Panc1 (cell line): ENCODE measurements around the gene GHRHR. TPM values are rescaled to one million over a fixed set of nuclear protein-coding genes. Genes with fewer than 3 reads are reported as not detected.

Experiments
- ATAC-seq: fragments of 200-7000 bp; cut with Tn5 transposase; 2 replicates; pipeline ENCODE4 v1.9.1; 2020; ENCODE audit warnings: mild to moderate bottlenecking, moderate library complexity
- BruUV-seq: library from RNA; stranded (reverse); fragments of 400-500 nt; replicated peaks from 2 replicates; lab custom pipeline; 2021; lab: Mats Ljungman, UMichigan
- CTCF ChIA-PET: fragments of 300-600 bp; sonication (Branson Sonifier 250); formaldehyde crosslinking; loops from one replicate; lab custom pipeline; 2022; ENCODE audit warnings: antibody characterized with exemption; lab: Charles Lee
- POLR2A ChIA-PET: fragments of 300-600 bp; sonication (Branson Sonifier 250); formaldehyde crosslinking; loops from one replicate; lab custom pipeline; 2022; ENCODE audit warnings: antibody characterized with exemption; lab: Charles Lee
- DNase-seq: peaks from one replicate; pipeline ENCODE4 v3.0.0-alpha.2; 2010; ENCODE audit warnings: low read depth, low spot score
- H3K27ac ChIP-seq: 2 replicates; pipeline ENCODE4 v1.5.1; 2011; ENCODE audit warnings: mild to moderate bottlenecking, low read length, inconsistent platforms
- H3K27me3 ChIP-seq: fragments of 200-500 bp; sonication (Bioruptor generic); 2 replicates; pipeline ENCODE4 v1.6.0; 2014; ENCODE audit warnings: low read length, inconsistent platforms; ENCODE audit not compliant: control insufficient read depth, insufficient read depth
- H3K36me3 ChIP-seq: fragments of 200-500 bp; sonication (Bioruptor generic); 2 replicates; pipeline ENCODE4 v1.5.1; 2014; ENCODE audit warnings: inconsistent platforms, mild to moderate bottlenecking, low read length, moderate library complexity; ENCODE audit not compliant: control insufficient read depth, insufficient read depth
- H3K4me1 ChIP-seq: 2 replicates; pipeline ENCODE4 v1.5.1; 2011; ENCODE audit warnings: inconsistent platforms, mild to moderate bottlenecking, low read length, moderate library complexity; ENCODE audit not compliant: control insufficient read depth, insufficient read depth
- H3K4me3 ChIP-seq, 2 experiments: 2 replicates each; pipeline ENCODE4 v1.5.1; 2011 to 2012; ENCODE audit warnings: low read depth in 2 of 2, low read length in 2 of 2, mild to moderate bottlenecking in 2 of 2, inconsistent platforms in 1 of 2, moderate library complexity in 1 of 2
- H3K9me3 ChIP-seq: fragments of 200-500 bp; sonication (Bioruptor generic); 2 replicates; pipeline ENCODE4 v1.5.1; 2014; ENCODE audit warnings: low read depth, mild to moderate bottlenecking, inconsistent platforms, low read length, moderate library complexity; ENCODE audit not compliant: control insufficient read depth, insufficient read depth
- POLR2AphosphoS5 ChIP-seq: IDR thresholded peaks from 2 replicates; pipeline ENCODE4 v1.6.1; 2012; ENCODE audit warnings: mild to moderate bottlenecking, low read depth, low read length, moderate library complexity
- REST ChIP-seq, 2 experiments: IDR thresholded peaks; 2 replicates each; pipeline ENCODE4 v1.6.1; 2011 to 2012; ENCODE audit warnings: low read depth in 2 of 2, control low read depth in 1 of 2, low read length in 1 of 2, mild to moderate bottlenecking in 1 of 2, moderate library complexity in 1 of 2; ENCODE audit not compliant: insufficient read depth in 1 of 2
- SIN3A ChIP-seq: IDR thresholded peaks from 2 replicates; pipeline ENCODE4 v1.6.1; 2012; ENCODE audit warnings: low read depth, mild to moderate bottlenecking, low read length, moderate library complexity, borderline replicate concordance; ENCODE audit not compliant: insufficient read depth
- TCF7L2 ChIP-seq: IDR thresholded peaks from 2 replicates; pipeline ENCODE4 v1.6.1; 2011; ENCODE audit warnings: mild to moderate bottlenecking, low read depth, low read length, inconsistent platforms
- in situ Hi-C: cut with HindIII; loops from 2 replicates; pipeline ENCODE4 v1.10.0; 2016; ENCODE audit warnings: low sequenced_read_pairs, low pct_unique_long_range_greater_than_20kb
- intact Hi-C: fragments of 100-400 bp; cut with micrococcal nuclease; formaldehyde crosslinking; loops from one replicate; pipeline ENCODE4 v1.10.0; 2022; ENCODE audit not compliant: unreplicated experiment
- total RNA-seq: library from RNA; stranded (reverse); gene quantifications from one replicate; pipeline ENCODE4 v1.2.1, GENCODE V29; 2021; ENCODE audit not compliant: unreplicated experiment
- TF ChIP-seq, protein P1 (sequence below): fragments of 450-650 bp; IDR thresholded peaks from 2 replicates; pipeline ENCODE4 v1.5.1; 2017; ENCODE audit warnings: mild to moderate bottlenecking

Gene GHRHR
- total RNA-seq, 1 experiment from 2014 or later: not detected

- H3K4me3 ChIP-seq: no peak overlapping the region
- CTCF ChIA-PET: interaction anchor here (0.6 to 4.7 kb wide), 6 partner anchors 32 to 546 kb away, joined by 4 to 187 read pairs (median 5); no protein-coding TSS in a partner anchor
- DNase-seq (no peak), ATAC-seq (peak; percentile 4; the same call in 1 of the 2 replicates)
- peaks cover 15% of the 10 kb centered on the region for H3K27me3 ChIP-seq
- BruUV-seq: no TSS peak
- TF ChIP-seq, protein P1, sequence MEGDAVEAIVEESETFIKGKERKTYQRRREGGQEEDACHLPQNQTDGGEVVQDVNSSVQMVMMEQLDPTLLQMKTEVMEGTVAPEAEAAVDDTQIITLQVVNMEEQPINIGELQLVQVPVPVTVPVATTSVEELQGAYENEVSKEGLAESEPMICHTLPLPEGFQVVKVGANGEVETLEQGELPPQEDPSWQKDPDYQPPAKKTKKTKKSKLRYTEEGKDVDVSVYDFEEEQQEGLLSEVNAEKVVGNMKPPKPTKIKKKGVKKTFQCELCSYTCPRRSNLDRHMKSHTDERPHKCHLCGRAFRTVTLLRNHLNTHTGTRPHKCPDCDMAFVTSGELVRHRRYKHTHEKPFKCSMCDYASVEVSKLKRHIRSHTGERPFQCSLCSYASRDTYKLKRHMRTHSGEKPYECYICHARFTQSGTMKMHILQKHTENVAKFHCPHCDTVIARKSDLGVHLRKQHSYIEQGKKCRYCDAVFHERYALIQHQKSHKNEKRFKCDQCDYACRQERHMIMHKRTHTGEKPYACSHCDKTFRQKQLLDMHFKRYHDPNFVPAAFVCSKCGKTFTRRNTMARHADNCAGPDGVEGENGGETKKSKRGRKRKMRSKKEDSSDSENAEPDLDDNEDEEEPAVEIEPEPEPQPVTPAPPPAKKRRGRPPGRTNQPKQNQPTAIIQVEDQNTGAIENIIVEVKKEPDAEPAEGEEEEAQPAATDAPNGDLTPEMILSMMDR: no peak
- TF ChIP-seq POLR2AphosphoS5 (no peak), SIN3A (no peak), REST (IDR thresholded peaks at IDR 0.05; ENCODE audit: insufficient read depth in 1 of 2, low read depth in 2 of 2, low read length in 1 of 2) (no peak)
- no peaks in the 10 kb centered on the region for H3K9me3 ChIP-seq
- no peaks in the 10 kb centered on the region for H3K4me1 ChIP-seq
- no peaks in the 10 kb centered on the region for H3K36me3 ChIP-seq
- in situ Hi-C loops: no loop called here
- intact Hi-C loops: no loop called here
- H3K27ac ChIP-seq: no peak overlapping the region
- POLR2A ChIA-PET: no interaction called here
These were observed 20.8 kb downstream of the GHRHR start for GRCh38 chr7:30984359-30985107.

GRCh38 chr7:30985756-30986155, 22.0 kb downstream of the GHRHR start:
- Histone ChIP-seq H3K4me1 (no peaks in the 10 kb centered on the region), H3K27me3 (peaks cover 11% of the 10 kb centered on the region), H3K4me3 (no peak overlapping the region), H3K9me3 (no peaks in the 10 kb centered on the region), H3K27ac (no peak overlapping the region), H3K36me3 (no peaks in the 10 kb centered on the region)
- BruUV-seq: no TSS peak
- in situ Hi-C loops (no loop called here), intact Hi-C loops (no loop called here)
- no peak for ATAC-seq
- TF ChIP-seq TCF7L2: no peak
- TF ChIP-seq, protein P1: no peak
- no peak for TF ChIP-seq SIN3A
- TF ChIP-seq POLR2AphosphoS5: no peak
- TF ChIP-seq REST (IDR thresholded peaks at IDR 0.05; ENCODE audit: insufficient read depth in 1 of 2, low read depth in 2 of 2, low read length in 1 of 2): no peak
- no peak for DNase-seq
- ChIA-PET POLR2A (interaction anchor here (0.6 to 0.7 kb wide), 2 partner anchors 139 to 184 kb away, joined by 7 to 11 read pairs; no protein-coding TSS in a partner anchor), CTCF (interaction anchor here (0.5 to 4.7 kb wide), 6 partner anchors 47 to 230 kb away, joined by 3 to 187 read pairs (median 3); no protein-coding TSS in a partner anchor)
